Measurements from ENCODE around the gene MBNL1. TPM values are rescaled to one million over a fixed set of nuclear protein-coding genes. Genes with fewer than 3 reads are reported as not detected.

Gene MBNL1
- total and polyA plus RNA-seq, 2 of the 4 experiments (the other 2 are of a cell fraction): 127 to 664 TPM

DNA sequence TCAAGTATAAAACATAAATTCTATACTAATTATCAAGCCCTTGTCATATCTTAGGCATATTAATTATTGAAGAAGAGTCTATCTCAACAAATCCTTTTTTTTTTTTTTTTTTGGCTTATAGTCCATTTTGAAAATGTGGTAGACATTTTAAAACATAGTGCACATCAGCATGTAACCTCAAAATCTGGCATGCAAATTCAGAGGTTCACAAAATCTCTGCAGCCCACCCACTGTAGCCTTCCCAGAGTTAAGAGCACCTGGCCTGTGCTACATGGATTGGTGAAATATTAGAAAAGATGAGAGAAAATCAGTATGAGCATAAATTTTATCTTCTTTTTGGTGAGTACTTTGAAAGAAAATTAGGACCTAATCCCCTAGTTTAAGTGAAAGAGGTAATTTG lies 84.8 kb downstream of the MBNL1 start:
- no peak overlapping the region for H3K56ac ChIP-seq (ENCODE audit: extremely low read depth, insufficient read depth, low read length)
- H3K4me2 ChIP-seq (ENCODE audit: low read depth, low read length): no peak overlapping the region
- dilution Hi-C loops (cut with HindIII; ENCODE audit: low sequenced_read_pairs, unreplicated experiment): no loop called here
- no peak overlapping the region for H2AK5ac ChIP-seq (ENCODE audit: low read depth, low read length)
- H2AFZ ChIP-seq (replicated peaks; ENCODE audit: low read length, poor library complexity): no peak overlapping the region
- H3K9me3 ChIP-seq (ENCODE audit: control insufficient read depth, insufficient read depth, low read length): no peaks in the 10 kb centered on the region
- H3K9ac ChIP-seq (ENCODE audit: low read depth, low read length): no peak overlapping the region
- DNase-seq: no peak
- no peak overlapping the region for H4K91ac ChIP-seq (ENCODE audit: insufficient read depth, low read depth, low read length)
- H2BK120ac ChIP-seq (ENCODE audit: low read depth, low read length): no peak overlapping the region
- no peak overlapping the region for H2AK9ac ChIP-seq (replicated peaks; ENCODE audit: low read depth, low read length, poor library complexity)
- H3K27ac ChIP-seq (ENCODE audit: insufficient read depth, low read length): no peak overlapping the region
- peaks cover 14% of the 10 kb centered on the region; the same call in 1 of the 2 replicates for H3K4me1 ChIP-seq (ENCODE audit: control insufficient read depth, insufficient read depth, low read length)
- in situ Hi-C loops (cut with MboI; ENCODE audit: low sequenced_read_pairs): no loop called here
- no peak overlapping the region for H3K23ac ChIP-seq (ENCODE audit: low read depth, low read length)
- no peak overlapping the region for H4K5ac ChIP-seq (ENCODE audit: low read depth, low read length)
- H3K4me3 ChIP-seq (ENCODE audit: insufficient read depth, low read depth, low read length): no peak overlapping the region
- H2BK5ac ChIP-seq (ENCODE audit: low read depth, low read length, poor library complexity, severe bottlenecking): no peak overlapping the region
- H4K8ac ChIP-seq (ENCODE audit: low read depth in 2 of 2, low read length in 2 of 2): no peak overlapping the region
- no peak for ATAC-seq (ENCODE audit: low read depth)
- TF ChIP-seq CHD1 (IDR thresholded peaks at IDR 0.05; ENCODE audit: low read depth, low read length) (no peak), MXI1 (IDR thresholded peaks at IDR 0.05; ENCODE audit: borderline replicate concordance, low read depth, low read length) (no peak), MAZ (IDR thresholded peaks at IDR 0.05; ENCODE audit: borderline replicate concordance, low read depth, low read length) (no peak), RFX5 (IDR thresholded peaks at IDR 0.05; ENCODE audit: low read depth, low read length) (no peak), POLR2A (IDR thresholded peaks at IDR 0.05; ENCODE audit: low read depth, low read length) (no peak), MAFK (IDR thresholded peaks at IDR 0.05; ENCODE audit: low read depth, low read length) (no peak), CEBPB (IDR thresholded peaks at IDR 0.05; ENCODE audit: low read depth, low read length) (no peak), RAD21 (IDR thresholded peaks at IDR 0.05; ENCODE audit: low read length) (no peak)
- TF ChIP-seq, protein P1, sequence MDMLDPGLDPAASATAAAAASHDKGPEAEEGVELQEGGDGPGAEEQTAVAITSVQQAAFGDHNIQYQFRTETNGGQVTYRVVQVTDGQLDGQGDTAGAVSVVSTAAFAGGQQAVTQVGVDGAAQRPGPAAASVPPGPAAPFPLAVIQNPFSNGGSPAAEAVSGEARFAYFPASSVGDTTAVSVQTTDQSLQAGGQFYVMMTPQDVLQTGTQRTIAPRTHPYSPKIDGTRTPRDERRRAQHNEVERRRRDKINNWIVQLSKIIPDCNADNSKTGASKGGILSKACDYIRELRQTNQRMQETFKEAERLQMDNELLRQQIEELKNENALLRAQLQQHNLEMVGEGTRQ (IDR thresholded peaks at IDR 0.05; ENCODE audit: low read depth, low read length): no peak
- no peak overlapping the region for H3K14ac ChIP-seq (replicated peaks; ENCODE audit: low read depth, low read length)
- POLR2A ChIA-PET (ENCODE audit: unreplicated experiment): no interaction called here
- no peak overlapping the region for H3K18ac ChIP-seq (ENCODE audit: low read depth, low read length)
- H3K9me1 ChIP-seq (ENCODE audit: insufficient read depth, low read length): peaks cover 12% of the 10 kb centered on the region
- peaks cover 18 to 67% of the 10 kb centered on the region in 2 experiments; a peak in 3 of 4 replicates for H3K79me1 ChIP-seq (ENCODE audit: low read depth in 1 of 2, low read length in 2 of 2)
- no peaks in the 10 kb centered on the region for H3K27me3 ChIP-seq (ENCODE audit: control insufficient read depth, insufficient read depth, low read length)
- peaks cover 50% of the 10 kb centered on the region for H4K20me1 ChIP-seq (ENCODE audit: insufficient read depth, low read length)
- H2BK15ac ChIP-seq (ENCODE audit: low read depth, low read length): no peak overlapping the region
- peaks cover 4% of the 10 kb centered on the region; the same call in 1 of the 2 replicates for H3K36me3 ChIP-seq (ENCODE audit: control insufficient read depth, insufficient read depth, low read length)
- CTCF ChIA-PET: no interaction called here
- H2BK20ac ChIP-seq (ENCODE audit: low read depth, low read length): no peak overlapping the region
- intact Hi-C loops (cut with micrococcal nuclease): no loop called here
- no TSS peak for BruUV-seq (replicated peaks)
- no peak overlapping the region for H3K4ac ChIP-seq (ENCODE audit: low read depth, low read length)
